Neutrophil (primary cell): ENCODE results near the gene LENG8.

Source experiments
- H3K27ac ChIP-seq: fragments of 200-600 bp; sonication (generic); 2 replicates; pipeline ENCODE4 v1.5.1; 2016; ENCODE audit warnings: mild to moderate bottlenecking, moderate library complexity
- H3K27me3 ChIP-seq: fragments of 200-600 bp; sonication (generic); 2 replicates; pipeline ENCODE4 v1.6.0; 2016; ENCODE audit warnings: mild to moderate bottlenecking
- H3K36me3 ChIP-seq: fragments of 200-600 bp; sonication (generic); 2 replicates; pipeline ENCODE4 v1.5.1; 2017
- H3K4me1 ChIP-seq, 2 experiments: fragments of 200-600 bp in 1 of 2; sonication (generic) in 1 of 2; 1 replicate in 1 of 2; 2 replicates in 1 of 2; pipeline versions ENCODE4 v1.5.1 to v1.6.1; 2013 to 2016; ENCODE audit warnings: low read depth in 1 of 2, low read length in 1 of 2, mild to moderate bottlenecking in 1 of 2, moderate library complexity in 1 of 2; ENCODE audit not compliant: control insufficient read depth in 1 of 2, insufficient read depth in 1 of 2
- H3K4me3 ChIP-seq, 2 experiments: fragments of 200-600 bp in 1 of 2; sonication (generic) in 1 of 2; 1 replicate in 1 of 2; 2 replicates in 1 of 2; pipeline ENCODE4 v1.5.1; 2013 to 2016; ENCODE audit warnings: low read depth in 1 of 2, low read length in 1 of 2, mild to moderate bottlenecking in 1 of 2, moderate library complexity in 1 of 2
- H3K9me3 ChIP-seq: fragments of 200-600 bp; sonication (generic); 2 replicates; pipeline ENCODE4 v1.5.1; 2016
- TF ChIP-seq, protein P1 (sequence below): fragments of 200-600 bp; sonication (generic); IDR thresholded peaks from 2 replicates; pipeline ENCODE4 v1.5.1; 2016; ENCODE audit warnings: antibody characterized with exemption

Gene LENG8

DNA sequence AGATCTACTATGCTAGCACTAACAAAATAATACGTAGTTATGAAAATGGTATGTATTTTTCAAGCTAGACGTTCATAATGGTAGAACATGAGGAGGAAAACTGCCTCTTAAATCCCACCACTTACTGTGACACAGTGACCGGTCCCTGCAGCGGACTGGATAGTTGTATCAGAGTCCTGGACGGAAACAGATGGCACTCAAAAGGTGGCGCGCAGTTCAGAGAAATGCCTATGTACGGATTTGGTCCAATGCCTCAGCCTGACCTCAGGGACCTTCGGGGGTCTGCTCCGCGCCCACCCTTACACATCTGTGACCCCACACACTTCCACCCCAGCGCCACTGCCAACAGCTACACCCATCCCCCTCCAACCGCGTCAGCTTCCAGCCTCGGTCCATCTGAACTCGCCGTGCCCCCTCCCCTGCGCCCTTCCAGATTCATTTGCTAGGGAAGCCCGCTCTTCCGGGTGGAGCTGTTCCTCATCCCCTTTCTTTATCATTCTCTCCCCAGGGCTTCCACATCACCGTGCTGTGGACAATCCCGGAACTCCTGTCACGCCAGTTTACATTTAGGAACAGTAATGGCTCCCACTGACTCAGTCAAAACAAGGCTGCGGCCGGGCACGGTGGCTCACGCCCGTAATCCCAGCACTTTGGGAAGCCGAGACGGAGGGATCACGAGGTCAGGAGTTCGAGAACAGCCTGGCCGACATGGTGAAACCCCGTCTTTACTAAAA is 792 bp upstream of the LENG8 start:
- H3K9me3 ChIP-seq: no peaks in the 10 kb centered on the region
- no peaks in the 10 kb centered on the region for H3K27me3 ChIP-seq
- TF ChIP-seq, protein P1, sequence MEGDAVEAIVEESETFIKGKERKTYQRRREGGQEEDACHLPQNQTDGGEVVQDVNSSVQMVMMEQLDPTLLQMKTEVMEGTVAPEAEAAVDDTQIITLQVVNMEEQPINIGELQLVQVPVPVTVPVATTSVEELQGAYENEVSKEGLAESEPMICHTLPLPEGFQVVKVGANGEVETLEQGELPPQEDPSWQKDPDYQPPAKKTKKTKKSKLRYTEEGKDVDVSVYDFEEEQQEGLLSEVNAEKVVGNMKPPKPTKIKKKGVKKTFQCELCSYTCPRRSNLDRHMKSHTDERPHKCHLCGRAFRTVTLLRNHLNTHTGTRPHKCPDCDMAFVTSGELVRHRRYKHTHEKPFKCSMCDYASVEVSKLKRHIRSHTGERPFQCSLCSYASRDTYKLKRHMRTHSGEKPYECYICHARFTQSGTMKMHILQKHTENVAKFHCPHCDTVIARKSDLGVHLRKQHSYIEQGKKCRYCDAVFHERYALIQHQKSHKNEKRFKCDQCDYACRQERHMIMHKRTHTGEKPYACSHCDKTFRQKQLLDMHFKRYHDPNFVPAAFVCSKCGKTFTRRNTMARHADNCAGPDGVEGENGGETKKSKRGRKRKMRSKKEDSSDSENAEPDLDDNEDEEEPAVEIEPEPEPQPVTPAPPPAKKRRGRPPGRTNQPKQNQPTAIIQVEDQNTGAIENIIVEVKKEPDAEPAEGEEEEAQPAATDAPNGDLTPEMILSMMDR: no peak
- peaks cover 35% of the 10 kb centered on the region for H3K36me3 ChIP-seq
- H3K4me1 ChIP-seq: peaks cover 31 to 33% of the 10 kb centered on the region in 2 experiments
- peak overlapping the region; percentile 66 to 91 for H3K4me3 ChIP-seq
- peak overlapping the region; percentile 97 for H3K27ac ChIP-seq

DNA sequence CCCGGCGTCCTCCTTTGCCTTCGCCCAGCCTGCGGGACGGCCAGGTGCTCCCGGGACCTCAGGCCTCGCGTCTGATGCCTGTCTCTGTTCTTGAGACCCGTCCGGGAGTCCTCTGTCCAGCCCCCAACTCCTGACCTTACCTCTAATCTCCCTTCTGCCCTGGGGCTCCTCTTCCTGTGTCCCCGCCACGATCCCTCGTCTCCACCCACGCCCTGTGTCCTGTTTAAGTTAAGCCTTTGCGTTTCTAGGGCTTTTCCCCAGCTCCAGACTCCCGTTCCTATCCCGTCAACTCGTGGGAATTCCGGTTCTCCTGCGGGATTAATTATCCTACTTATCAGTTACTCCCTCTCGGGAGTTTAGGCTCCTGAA is 686 bp downstream of the LENG8 start:
- Histone ChIP-seq H3K4me3 (peak overlapping the region; percentile 66 to 91), H3K27ac (peak overlapping the region; percentile 97), H3K4me1 (peaks cover 31 to 33% of the 10 kb centered on the region in 2 experiments)

DNA sequence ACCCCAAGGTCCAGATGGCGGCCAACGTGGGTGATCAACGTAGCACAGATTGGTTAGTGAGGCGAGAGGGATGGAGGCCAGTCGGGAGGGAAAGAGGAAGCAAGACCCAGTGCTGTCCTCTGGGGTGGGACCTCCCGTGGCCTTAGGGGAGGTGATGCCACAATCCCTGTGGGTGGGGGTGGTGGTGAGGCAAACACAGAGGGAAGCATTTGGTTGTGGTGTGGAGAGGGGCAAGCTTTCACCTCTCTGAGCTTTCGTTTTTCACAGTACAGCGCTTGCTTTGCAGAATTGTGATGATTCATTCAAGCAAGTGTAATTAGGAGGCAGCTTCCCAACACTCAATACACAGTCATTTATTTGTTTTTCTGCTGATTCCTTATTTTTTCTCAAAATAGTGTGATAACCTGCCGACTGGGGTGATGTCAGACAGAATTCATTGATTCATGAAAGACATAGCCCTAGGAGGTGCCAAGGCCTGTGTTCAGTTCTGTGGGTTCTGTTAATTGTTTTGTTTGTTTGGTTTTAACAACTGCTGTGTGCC is 2.4 kb downstream of the LENG8 start:
- H3K4me1 ChIP-seq: peaks cover 31 to 33% of the 10 kb centered on the region in 2 experiments
- peak overlapping the region; percentile 36 for H3K27ac ChIP-seq
- TF ChIP-seq, protein P1: no peak
- peaks cover 55% of the 10 kb centered on the region for H3K36me3 ChIP-seq
- no peak overlapping the region for H3K4me3 ChIP-seq
- H3K27me3 ChIP-seq: no peaks in the 10 kb centered on the region
- H3K9me3 ChIP-seq: no peaks in the 10 kb centered on the region

More for the DNA sequence above, 686 bp downstream of the LENG8 start:
- no peaks in the 10 kb centered on the region for H3K9me3 ChIP-seq
- H3K36me3 ChIP-seq: peaks cover 48% of the 10 kb centered on the region
- no peaks in the 10 kb centered on the region for H3K27me3 ChIP-seq
- TF ChIP-seq, protein P1: no peak

DNA sequence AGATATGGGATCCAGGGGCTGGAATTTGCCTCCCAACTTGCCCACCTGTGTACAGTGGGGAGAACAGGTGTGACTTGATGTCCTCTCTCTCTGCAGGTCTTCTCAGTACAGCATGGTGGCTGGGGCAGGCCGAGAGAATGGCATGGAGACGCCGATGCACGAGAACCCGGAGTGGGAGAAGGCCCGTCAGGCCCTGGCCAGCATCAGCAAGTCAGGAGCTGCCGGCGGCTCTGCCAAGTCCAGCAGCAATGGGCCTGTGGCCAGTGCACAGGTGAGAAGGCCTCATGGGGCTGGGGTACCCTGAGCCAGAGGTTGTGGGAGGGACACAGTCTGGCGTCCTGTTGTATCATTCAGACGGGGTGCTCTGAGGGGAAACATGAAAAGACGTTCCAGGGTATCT is 3.0 kb downstream of the LENG8 start:
- TF ChIP-seq, protein P1: no peak
- H3K4me1 ChIP-seq: peaks cover 31 to 33% of the 10 kb centered on the region in 2 experiments
- H3K27me3 ChIP-seq: no peaks in the 10 kb centered on the region
- no peaks in the 10 kb centered on the region for H3K9me3 ChIP-seq
- no peak overlapping the region for H3K27ac ChIP-seq
- no peak overlapping the region for H3K4me3 ChIP-seq
- peaks cover 61% of the 10 kb centered on the region for H3K36me3 ChIP-seq

DNA sequence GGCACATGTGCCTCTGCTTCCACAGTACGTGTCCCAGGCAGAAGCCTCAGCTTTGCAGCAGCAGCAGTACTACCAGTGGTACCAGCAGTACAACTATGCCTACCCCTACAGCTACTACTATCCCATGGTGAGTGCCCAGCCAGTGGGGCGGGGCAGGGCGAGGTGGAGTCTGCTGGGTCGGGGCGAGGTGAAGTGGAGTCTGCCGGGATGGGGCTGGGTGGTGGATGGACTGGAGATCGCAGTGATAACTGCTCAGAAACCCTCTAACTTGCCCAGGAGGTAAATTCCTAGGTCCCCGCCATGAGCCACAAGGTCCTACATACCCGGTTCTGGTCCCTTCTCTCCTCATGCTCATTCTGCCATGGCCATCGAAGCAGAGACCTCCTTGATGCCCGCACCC is 3.6 kb downstream of the LENG8 start:
- peaks cover 67% of the 10 kb centered on the region for H3K36me3 ChIP-seq

More for the DNA sequence above, 3.6 kb downstream of the LENG8 start:
- TF ChIP-seq, protein P1: no peak
- Histone ChIP-seq H3K27me3 (no peaks in the 10 kb centered on the region), H3K4me1 (peaks cover 26 to 31% of the 10 kb centered on the region in 2 experiments), H3K27ac (no peak overlapping the region), H3K9me3 (no peaks in the 10 kb centered on the region), H3K4me3 (no peak overlapping the region)
